ENCODE measurements around the gene PWWP2B. TPM values are rescaled to one million over a fixed set of nuclear protein-coding genes. Genes with fewer than 3 reads are reported as not detected.

Gene PWWP2B
- total RNA-seq, 1 experiment from 2014 or later, result 51.6 TPM

DNA sequence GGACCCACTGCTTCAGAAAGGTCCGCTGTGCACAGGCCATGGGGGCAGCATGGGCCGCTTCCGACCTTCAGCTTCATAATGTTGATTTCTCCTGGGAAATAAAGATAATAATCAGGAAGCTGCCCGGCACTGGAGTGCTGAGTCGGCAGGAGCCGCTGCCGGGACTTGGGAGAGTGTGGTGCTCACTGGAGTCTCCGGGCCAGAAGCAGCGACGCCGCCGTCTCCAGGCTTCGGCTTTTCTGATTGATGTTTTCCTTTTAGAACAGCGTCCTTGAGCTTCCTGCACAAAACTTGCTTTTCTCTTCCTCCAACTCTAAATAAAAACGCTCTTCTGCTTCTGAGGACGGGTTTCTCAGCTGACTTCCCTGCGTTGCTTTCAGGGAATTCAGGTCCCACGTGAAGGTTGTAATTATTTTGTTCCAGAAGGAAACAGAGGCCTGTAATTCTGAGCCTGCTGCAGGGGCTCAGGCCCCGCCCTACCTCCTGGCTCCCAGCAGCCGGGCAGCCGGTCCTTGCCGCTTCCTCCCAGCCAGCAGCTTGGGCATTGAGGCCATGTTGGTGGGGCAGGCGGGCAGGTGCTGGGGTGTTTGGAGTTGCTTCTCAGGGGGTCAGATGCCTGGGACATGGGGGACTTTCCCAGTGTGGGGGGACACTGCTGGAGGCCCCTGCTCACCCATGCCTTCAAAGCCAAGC lies 14.7 kb downstream of the PWWP2B start:
- H3K9me3 ChIP-seq (ENCODE audit: control insufficient read depth, insufficient read depth, low read depth, low read length), result no peaks in the 10 kb centered on the region
- H3K27ac ChIP-seq (ENCODE audit: low read length), result peak overlapping the region; percentile 86
- H3K27me3 ChIP-seq (ENCODE audit: control insufficient read depth, insufficient read depth, low read length), result no peaks in the 10 kb centered on the region
- TF ChIP-seq POLR2AphosphoS5 (IDR thresholded peaks at IDR 0.05; ENCODE audit: low read depth, low read length), result no peak
- TF ChIP-seq SIN3A (IDR thresholded peaks at IDR 0.05; ENCODE audit: borderline replicate concordance, insufficient read depth, low read depth, low read length), result 0 out of 2 replicates have a peak, but pooled peaks have one; percentile 8
- no peak for TF ChIP-seq REST (IDR thresholded peaks at IDR 0.05; ENCODE audit: insufficient read depth in 1 of 2, low read depth in 2 of 2, low read length in 1 of 2)
- no peak for TF ChIP-seq CTCF (IDR thresholded peaks at IDR 0.05)
- peak; percentile 93 for TF ChIP-seq TCF7L2 (IDR thresholded peaks at IDR 0.05; ENCODE audit: low read depth, low read length)
- intact Hi-C loops (cut with micrococcal nuclease; ENCODE audit: unreplicated experiment), result no loop called here
- ChIA-PET POLR2A (no interaction called here), CTCF (interaction anchor here (1.0 kb wide), 1 partner anchor 40 kb away, joined by 3 read pairs; no protein-coding TSS in a partner anchor)
- H3K4me3 ChIP-seq (ENCODE audit: low read depth in 2 of 2, low read length in 2 of 2), result peak overlapping the region in 1 of 2 experiments; percentile 10; a peak in 1 of 4 replicates
- peaks cover 78% of the 10 kb centered on the region for H3K4me1 ChIP-seq (ENCODE audit: control insufficient read depth, insufficient read depth, low read length)
- DNase-seq (ENCODE audit: low read depth, low spot score) (no peak), ATAC-seq (peak; percentile 41)
- in situ Hi-C loops (cut with HindIII; ENCODE audit: low pct_unique_long_range_greater_than_20kb, low sequenced_read_pairs), result no loop called here
- no TSS peak for BruUV-seq (replicated peaks)
- H3K36me3 ChIP-seq (ENCODE audit: control insufficient read depth, insufficient read depth, low read length), result no peaks in the 10 kb centered on the region

- H3K4me1 ChIP-seq (ENCODE audit: control insufficient read depth, insufficient read depth, low read length), result peaks cover 76% of the 10 kb centered on the region
- ATAC-seq (no peak), DNase-seq (ENCODE audit: low read depth, low spot score) (no peak)
- no peaks in the 10 kb centered on the region for H3K9me3 ChIP-seq (ENCODE audit: control insufficient read depth, insufficient read depth, low read depth, low read length)
- no peaks in the 10 kb centered on the region for H3K27me3 ChIP-seq (ENCODE audit: control insufficient read depth, insufficient read depth, low read length)
- CTCF ChIA-PET, result no interaction called here
- TF ChIP-seq TCF7L2 (IDR thresholded peaks at IDR 0.05; ENCODE audit: low read depth, low read length) (no peak), SIN3A (IDR thresholded peaks at IDR 0.05; ENCODE audit: borderline replicate concordance, insufficient read depth, low read depth, low read length) (no peak), POLR2AphosphoS5 (IDR thresholded peaks at IDR 0.05; ENCODE audit: low read depth, low read length) (no peak), CTCF (IDR thresholded peaks at IDR 0.05) (no peak), REST (IDR thresholded peaks at IDR 0.05; ENCODE audit: insufficient read depth in 1 of 2, low read depth in 2 of 2, low read length in 1 of 2) (no peak)
- intact Hi-C loops (cut with micrococcal nuclease; ENCODE audit: unreplicated experiment) (no loop called here), in situ Hi-C loops (cut with HindIII; ENCODE audit: low pct_unique_long_range_greater_than_20kb, low sequenced_read_pairs) (no loop called here)
- H3K36me3 ChIP-seq (ENCODE audit: control insufficient read depth, insufficient read depth, low read length), result no peaks in the 10 kb centered on the region
- no peak overlapping the region for H3K4me3 ChIP-seq (ENCODE audit: low read depth in 2 of 2, low read length in 2 of 2)
- POLR2A ChIA-PET, result interaction anchor here (0.6 kb wide), 1 partner anchor 505 kb away, joined by 3 read pairs; no protein-coding TSS in a partner anchor
- no TSS peak for BruUV-seq (replicated peaks)
- H3K27ac ChIP-seq (ENCODE audit: low read length), result peak overlapping the region; percentile 86
These were observed 15.6 kb downstream of the PWWP2B start for GRCh38 chr10:132412316-132413192.

Measured in Panc1 (cell line).